Tibial nerve (tissue), 4 donors: ENCODE measurements around the gene SGK1. TPM values are rescaled to one million over a fixed set of nuclear protein-coding genes. Genes with fewer than 3 reads are reported as not detected.
A peak's percentile ranks its signal among the peaks of the same experiment; 100 is the strongest.

Source experiments
- DNase-seq, 2 donors: peaks; one replicate each; pipeline ENCODE4 v3.0.0-alpha.2; 2019; ENCODE audit warnings: low spot score in 2 of 2
- H3K27ac ChIP-seq, 4 donors: fragments of 200-600 bp; sonication (generic) in 3 of 4; one replicate each; pipeline ENCODE4 v1.5.1; 2017 to 2019; ENCODE audit warnings: mild to moderate bottlenecking in 1 of 4
- H3K27me3 ChIP-seq, 2 donors: fragments of 200-600 bp; sonication (generic) in 1 of 2; one replicate each; pipeline versions ENCODE4 v1.5.1 to v1.6.0; 2017 to 2019
- H3K36me3 ChIP-seq, 3 donors: fragments of 200-600 bp; sonication (generic); one replicate each; pipeline ENCODE4 v1.5.1; 2018 to 2019
- H3K4me1 ChIP-seq, 4 donors: fragments of 200-600 bp; sonication (generic) in 3 of 4; one replicate each; pipeline ENCODE4 v1.5.1; 2017 to 2019
- H3K4me3 ChIP-seq, 4 donors: fragments of 200-600 bp; sonication (generic) in 3 of 4; one replicate each; pipeline ENCODE4 v1.5.1; 2017 to 2019; ENCODE audit warnings: mild to moderate bottlenecking in 1 of 4, moderate library complexity in 1 of 4
- H3K9me3 ChIP-seq, 4 donors: fragments of 200-600 bp; sonication (generic) in 3 of 4; one replicate each; pipeline ENCODE4 v1.5.1; 2017 to 2019
- CTCF ChIP-seq, 5 experiments: fragments of 200-600 bp in 3 of 5; fragments of 450-650 bp in 2 of 5; sonication (generic) in 3 of 5; IDR thresholded peaks; one replicate each; pipeline ENCODE4 v1.5.1; 2016 to 2019; ENCODE audit warnings: antibody characterized with exemption in 5 of 5, mild to moderate bottlenecking in 3 of 5, moderate library complexity in 2 of 5
- EP300 ChIP-seq, 2 donors: sonication (generic); formaldehyde crosslinking; IDR thresholded peaks; one replicate each; pipeline ENCODE4 v1.6.1; 2017; ENCODE audit warnings: antibody characterized with exemption in 2 of 2, mild to moderate bottlenecking in 1 of 2
- POLR2A ChIP-seq, 2 donors: fragments of 450-650 bp; IDR thresholded peaks; one replicate each; pipeline ENCODE4 v1.6.1; 2017; ENCODE audit warnings: antibody characterized with exemption in 2 of 2, mild to moderate bottlenecking in 2 of 2, moderate library complexity in 2 of 2
- WGBS, 2 donors: methylation state at CpG; one replicate each; pipeline ENCODE4 v1.1.5; 2018; 5-methylcytosine and 5-hydroxymethylcytosine counted together
- total RNA-seq, 4 donors: library from RNA; depleted of rRNA; stranded (reverse); fragments of >200 nt; gene quantifications; one replicate each; pipeline ENCODE4 v1.1.0, GENCODE V29; 2016

Gene SGK1
- total RNA-seq, 4 donors from 2014 or later, result 103 to 127 (median 116) TPM

GRCh38 chr6:134357022-134357487, 39.1 kb upstream of the SGK1 start:
- no peaks in the 10 kb centered on the region for H3K36me3 ChIP-seq
- WGBS, 2 donors, result 80 to 82% methylated on average over 2 of the region's 2 CpGs
- H3K4me3 ChIP-seq, result no peak overlapping the region
- DNase-seq, result no peak
- H3K4me1 ChIP-seq, result no peaks in the 10 kb centered on the region
- H3K9me3 ChIP-seq, result no peaks in the 10 kb centered on the region
- TF ChIP-seq EP300 (IDR thresholded peaks at IDR 0.05), result no peak
- no peak for TF ChIP-seq CTCF (IDR thresholded peaks at IDR 0.05)
- no peak for TF ChIP-seq POLR2A (IDR thresholded peaks at IDR 0.05)
- no peak overlapping the region for H3K27ac ChIP-seq
- H3K27me3 ChIP-seq, result no peaks in the 10 kb centered on the region

GRCh38 chr6:134356405-134356804, 38.5 kb upstream of the SGK1 start:
- 95 to 98% methylated on average over 3 of the region's 3 CpGs for WGBS, 2 donors
- Histone ChIP-seq H3K27me3 (no peaks in the 10 kb centered on the region), H3K27ac (no peak overlapping the region), H3K4me1 (no peaks in the 10 kb centered on the region), H3K36me3 (no peaks in the 10 kb centered on the region), H3K4me3 (no peak overlapping the region), H3K9me3 (no peaks in the 10 kb centered on the region)
- DNase-seq, result no peak
- TF ChIP-seq POLR2A (IDR thresholded peaks at IDR 0.05) (no peak), CTCF (IDR thresholded peaks at IDR 0.05) (no peak), EP300 (IDR thresholded peaks at IDR 0.05) (no peak)

GRCh38 chr6:134352786-134353480, 35.0 kb upstream of the SGK1 start:
- peaks cover 0 to 5% (median 2%) of the 10 kb centered on the region in 4 donors for H3K4me1 ChIP-seq
- no peak overlapping the region for H3K4me3 ChIP-seq
- H3K27me3 ChIP-seq, result no peaks in the 10 kb centered on the region
- no peak for DNase-seq
- 65 to 66% methylated on average over 4 of the region's 4 CpGs for WGBS, 2 donors
- no peaks in the 10 kb centered on the region for H3K36me3 ChIP-seq
- H3K9me3 ChIP-seq, result no peaks in the 10 kb centered on the region
- TF ChIP-seq CTCF (IDR thresholded peaks at IDR 0.05) (no peak), POLR2A (IDR thresholded peaks at IDR 0.05) (no peak), EP300 (IDR thresholded peaks at IDR 0.05) (no peak)
- H3K27ac ChIP-seq, result no peak overlapping the region

- TF ChIP-seq POLR2A (IDR thresholded peaks at IDR 0.05) (no peak), EP300 (IDR thresholded peaks at IDR 0.05) (no peak)
- H3K36me3 ChIP-seq, result no peaks in the 10 kb centered on the region
Observed at GRCh38 chr6:134351615-134352474, 33.9 kb upstream of the SGK1 start.

GRCh38 chr6:134347885-134348805, 30.2 kb upstream of the SGK1 start:
- no peaks in the 10 kb centered on the region for H3K9me3 ChIP-seq
- peak; percentile 83 to 84 for DNase-seq
- TF ChIP-seq EP300 (IDR thresholded peaks at IDR 0.05) (peak in 1 of 2 donors; percentile 82), POLR2A (IDR thresholded peaks at IDR 0.05) (no peak)
- 64 to 66% methylated on average over 22 of the region's 22 CpGs for WGBS, 2 donors
- H3K36me3 ChIP-seq, result no peaks in the 10 kb centered on the region
- H3K27ac ChIP-seq, result peak overlapping the region; percentile 31 to 90 (median 74)
- H3K4me1 ChIP-seq, result peaks cover 0 to 31% (median 5%) of the 10 kb centered on the region in 4 donors
- no peaks in the 10 kb centered on the region for H3K27me3 ChIP-seq
- no peak overlapping the region for H3K4me3 ChIP-seq

More at GRCh38 chr6:134351615-134352474, 33.9 kb upstream of the SGK1 start:
- 74 to 77% methylated on average over 7 of the region's 7 CpGs for WGBS, 2 donors
- no peak overlapping the region for H3K27ac ChIP-seq
- DNase-seq, result no peak
- peaks cover 0 to 15% (median 3%) of the 10 kb centered on the region in 4 donors for H3K4me1 ChIP-seq
- no peaks in the 10 kb centered on the region for H3K9me3 ChIP-seq
- no peak overlapping the region for H3K4me3 ChIP-seq
- no peaks in the 10 kb centered on the region for H3K27me3 ChIP-seq
